Upper lobe of left lung (tissue), 6 donors: ENCODE data around the gene HPSE. TPM values are rescaled to one million over a fixed set of nuclear protein-coding genes. Genes with fewer than 3 reads are reported as not detected.

Experiments used
- ATAC-seq, 2 donors: fragments of 200-7000 bp; cut with Tn5 transposase; one replicate each; pipeline ENCODE4 v1.9.1; 2022; ENCODE audit warnings: mild to moderate bottlenecking in 2 of 2, moderate library complexity in 2 of 2; ENCODE audit not compliant: low FRiP score in 2 of 2
- DNase-seq, 2 donors: peaks; one replicate each; pipeline ENCODE4 v3.0.0-alpha.2; 2019 to 2020
- H3K27ac ChIP-seq, 4 donors: fragments of 200-600 bp; sonication (generic); one replicate each; pipeline ENCODE4 v1.5.1; 2016 to 2019
- H3K27me3 ChIP-seq, 4 donors: fragments of 200-600 bp; sonication (generic); one replicate each; pipeline ENCODE4 v1.5.1; 2017 to 2019
- H3K36me3 ChIP-seq, 4 donors: fragments of 200-600 bp; sonication (generic); one replicate each; pipeline ENCODE4 v1.5.1; 2016 to 2019
- H3K4me1 ChIP-seq, 4 donors: fragments of 200-600 bp; sonication (generic); one replicate each; pipeline ENCODE4 v1.5.1; 2018 to 2019
- H3K4me3 ChIP-seq, 4 donors: fragments of 200-600 bp; sonication (generic); one replicate each; pipeline ENCODE4 v1.5.1; 2017 to 2019; ENCODE audit warnings: mild to moderate bottlenecking in 2 of 4, moderate library complexity in 1 of 4
- H3K9me3 ChIP-seq, 4 donors: fragments of 200-600 bp; sonication (generic); one replicate each; pipeline ENCODE4 v1.5.1; 2018 to 2019
- CTCF ChIP-seq, 6 experiments: fragments of 450-650 bp in 4 of 6; fragments of 200-600 bp in 2 of 6; sonication (generic) in 2 of 6; IDR thresholded peaks; one replicate each; pipeline ENCODE4 v1.5.1; 2016 to 2019; ENCODE audit warnings: antibody characterized with exemption in 6 of 6
- EP300 ChIP-seq, 4 donors: sonication (generic); formaldehyde crosslinking; IDR thresholded peaks; one replicate each; pipeline ENCODE4 v1.5.1; 2017; ENCODE audit warnings: antibody characterized with exemption in 4 of 4, control low read depth in 2 of 4
- POLR2A ChIP-seq, 4 donors: fragments of 450-650 bp; IDR thresholded peaks; one replicate each; pipeline ENCODE4 v1.5.1; 2016 to 2017; ENCODE audit warnings: antibody characterized with exemption in 4 of 4, mild to moderate bottlenecking in 2 of 4
- POLR2AphosphoS5 ChIP-seq, 2 donors: sonication (generic); formaldehyde crosslinking; IDR thresholded peaks; one replicate each; pipeline ENCODE4 v1.5.1; 2017; ENCODE audit warnings: antibody characterized with exemption in 2 of 2
- WGBS, 2 donors: methylation state at CpG; one replicate each; pipeline ENCODE4 v1.1.5; 2017 to 2018; 5-methylcytosine and 5-hydroxymethylcytosine counted together
- total RNA-seq, 6 donors: library from RNA; depleted of rRNA in 4 of 6; stranded (reverse); fragments of >200 nt in 4 of 6; gene quantifications; one replicate each; pipeline versions ENCODE4 v1.1.0 to v1.2.1, GENCODE V29; 2016 to 2021
- donor health status: DM: no; HTN: no; CAD: no; lungs with moderate emphysema.
- donor health status: DM: no; HTN: yes; CAD: no; lungs with severe emphysema.

HPSE gene
- total RNA-seq, 6 donors from 2014 or later = 2.1 to 9.1 (median 5.2) TPM

- H3K27me3 ChIP-seq = no peaks in the 10 kb centered on the region
- H3K4me3 ChIP-seq = no peak overlapping the region
- H3K36me3 ChIP-seq = peaks cover 0 to 28% (median 15%) of the 10 kb centered on the region in 4 donors
- H3K27ac ChIP-seq = no peak overlapping the region
- TF ChIP-seq EP300 (IDR thresholded peaks at IDR 0.05) (no peak), CTCF (IDR thresholded peaks at IDR 0.05) (no peak), POLR2A (IDR thresholded peaks at IDR 0.05) (no peak), POLR2AphosphoS5 (IDR thresholded peaks at IDR 0.05) (no peak)
- DNase-seq = peak in 1 of 2 donors; percentile 62
- WGBS, 2 donors = 71 to 85% methylated on average over 7 of the region's 7 CpGs
- ATAC-seq = peak in 1 of 2 donors; percentile 83
- peaks cover 0 to 6% (median 3%) of the 10 kb centered on the region in 4 donors for H3K4me1 ChIP-seq
- H3K9me3 ChIP-seq = no peaks in the 10 kb centered on the region
These were observed 67.4 kb downstream of the HPSE start for GRCh38 chr4:83267121-83267829.

DNA sequence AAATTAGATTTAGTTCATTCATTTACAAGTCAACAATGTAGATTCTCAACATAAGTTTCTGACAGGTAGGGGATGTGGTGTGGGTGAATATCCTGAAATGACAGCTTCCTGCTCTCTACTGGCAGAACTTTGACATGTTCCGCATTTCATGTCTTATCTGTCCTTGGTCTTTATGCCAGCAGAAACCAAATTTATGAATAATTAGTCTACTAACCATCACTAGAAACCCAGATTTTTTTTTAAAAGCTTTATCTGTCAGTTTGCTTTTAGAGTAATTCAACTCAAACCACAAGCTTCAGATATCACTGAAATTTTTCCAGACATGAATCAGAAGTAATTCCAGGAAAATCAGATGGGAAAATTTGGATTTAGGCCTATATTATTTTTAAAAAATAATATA, 68.0 kb downstream of the HPSE start:
- TF ChIP-seq CTCF (IDR thresholded peaks at IDR 0.05) = no peak
- TF ChIP-seq EP300 (IDR thresholded peaks at IDR 0.05) = no peak
- no peak for TF ChIP-seq POLR2AphosphoS5 (IDR thresholded peaks at IDR 0.05)
- no peak for TF ChIP-seq POLR2A (IDR thresholded peaks at IDR 0.05)
- WGBS, 2 donors = 62 to 75% methylated on average over 1 of the region's 1 CpG
- no peak overlapping the region for H3K27ac ChIP-seq

GRCh38 chr4:83263106-83263505, 71.5 kb downstream of the HPSE start:
- Histone ChIP-seq H3K27me3 (no peaks in the 10 kb centered on the region), H3K4me3 (no peak overlapping the region), H3K27ac (no peak overlapping the region), H3K4me1 (peaks cover 0 to 10% (median 2%) of the 10 kb centered on the region in 4 donors), H3K9me3 (no peaks in the 10 kb centered on the region), H3K36me3 (peaks cover 0 to 17% (median 8%) of the 10 kb centered on the region in 4 donors)
- no peak for TF ChIP-seq POLR2A (IDR thresholded peaks at IDR 0.05)
- TF ChIP-seq EP300 (IDR thresholded peaks at IDR 0.05) = no peak
- TF ChIP-seq CTCF (IDR thresholded peaks at IDR 0.05) = no peak
- TF ChIP-seq POLR2AphosphoS5 (IDR thresholded peaks at IDR 0.05) = no peak
- DNase-seq (no peak), ATAC-seq (no peak)
- WGBS, 2 donors = 88 to 89% methylated on average over 1 of the region's 1 CpG

More for the DNA sequence above, 68.0 kb downstream of the HPSE start:
- Histone ChIP-seq H3K36me3 (peaks cover 0 to 29% (median 13%) of the 10 kb centered on the region in 4 donors), H3K4me1 (peaks cover 0 to 6% (median 3%) of the 10 kb centered on the region in 4 donors), H3K27me3 (no peaks in the 10 kb centered on the region), H3K9me3 (no peaks in the 10 kb centered on the region), H3K4me3 (no peak overlapping the region)
- DNase-seq (no peak), ATAC-seq (no peak)

GRCh38 chr4:83262682-83263081, 72.0 kb downstream of the HPSE start:
- no peak for TF ChIP-seq CTCF (IDR thresholded peaks at IDR 0.05)
- no peak for TF ChIP-seq EP300 (IDR thresholded peaks at IDR 0.05)
- no peak for TF ChIP-seq POLR2A (IDR thresholded peaks at IDR 0.05)
- TF ChIP-seq POLR2AphosphoS5 (IDR thresholded peaks at IDR 0.05) = no peak
- 91% methylated on average over 2 of the region's 2 CpGs for WGBS, 2 donors
- H3K27me3 ChIP-seq = no peaks in the 10 kb centered on the region
- no peak overlapping the region for H3K4me3 ChIP-seq
- peaks cover 0 to 17% (median 8%) of the 10 kb centered on the region in 4 donors for H3K36me3 ChIP-seq
- DNase-seq (no peak), ATAC-seq (no peak)
- H3K27ac ChIP-seq = no peak overlapping the region
- H3K9me3 ChIP-seq = no peaks in the 10 kb centered on the region
- H3K4me1 ChIP-seq = peaks cover 0 to 6% (median 2%) of the 10 kb centered on the region in 4 donors
